Measurements from ENCODE around the gene KLHL5.

DNA sequence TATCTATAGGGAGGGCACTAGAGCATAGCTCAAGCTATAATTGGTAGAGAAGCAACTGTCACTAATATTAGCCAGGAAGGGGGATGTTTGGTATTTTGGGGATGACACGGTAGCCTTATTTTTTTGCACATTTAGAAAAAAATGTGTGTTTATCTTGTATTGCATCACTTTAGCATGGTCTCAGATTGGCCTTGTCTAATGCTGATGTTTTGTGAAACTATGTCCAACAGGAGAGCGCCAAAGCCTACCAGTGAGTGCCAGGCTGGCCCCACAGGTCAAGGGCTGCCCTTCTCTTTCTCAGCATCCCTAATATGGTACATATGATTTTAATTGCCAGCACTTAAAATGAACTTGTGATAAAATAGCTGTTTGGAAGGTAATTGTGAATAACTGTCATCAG is 95.5 kb downstream of the KLHL5 start:
- TF ChIP-seq SUZ12 (IDR thresholded peaks at IDR 0.05; ENCODE audit: extremely low read depth, insufficient read depth, insufficient read length) (no peak), ZNF274 (IDR thresholded peaks at IDR 0.05; ENCODE audit: low read depth, low read length) (no peak)

All from NT2/D1 (cell line).